Mesodermal cell (in vitro differentiated cells): ENCODE results near the gene CDH24.
"Not testable (repeated sequence)": the region's sequence is repeated elsewhere in the genome, so short reads cannot be mapped to it uniquely, and the experiment has no call there.

Source experiments
- H3K27ac ChIP-seq: 2 replicates; pipeline ENCODE4 v1.7.0; 2013; ENCODE audit warnings: mild to moderate bottlenecking, low read depth, low read length, moderate library complexity; ENCODE audit not compliant: severe bottlenecking
- H3K36me3 ChIP-seq: 2 replicates; pipeline ENCODE4 v1.7.1; 2013; ENCODE audit warnings: mild to moderate bottlenecking, low read length, moderate library complexity; ENCODE audit not compliant: control insufficient read depth, insufficient read depth
- H3K4me1 ChIP-seq: one replicate; pipeline ENCODE4 v1.7.1; 2013; ENCODE audit warnings: mild to moderate bottlenecking, low read length; ENCODE audit not compliant: insufficient read depth, control insufficient read depth, poor library complexity, severe bottlenecking
- H3K4me3 ChIP-seq: 2 replicates; pipeline ENCODE4 v1.7.0; 2013; ENCODE audit warnings: low read length, control low read depth, mild to moderate bottlenecking; ENCODE audit not compliant: insufficient read depth, poor library complexity, severe bottlenecking; ENCODE audit errors: extremely low read depth
- H3K9me3 ChIP-seq: 2 replicates; pipeline ENCODE4 v1.7.1; 2013; ENCODE audit warnings: mild to moderate bottlenecking, low read length, moderate library complexity; ENCODE audit not compliant: control insufficient read depth
- WGBS, 2 experiments: methylation state at CpG; one replicate each; pipeline ENCODE4 v1.1.5; 2013; ENCODE audit warnings: missing lambda C conversion rate in 2 of 2; ENCODE audit not compliant: insufficient coverage in 2 of 2; 5-methylcytosine and 5-hydroxymethylcytosine counted together

CDH24 gene

DNA sequence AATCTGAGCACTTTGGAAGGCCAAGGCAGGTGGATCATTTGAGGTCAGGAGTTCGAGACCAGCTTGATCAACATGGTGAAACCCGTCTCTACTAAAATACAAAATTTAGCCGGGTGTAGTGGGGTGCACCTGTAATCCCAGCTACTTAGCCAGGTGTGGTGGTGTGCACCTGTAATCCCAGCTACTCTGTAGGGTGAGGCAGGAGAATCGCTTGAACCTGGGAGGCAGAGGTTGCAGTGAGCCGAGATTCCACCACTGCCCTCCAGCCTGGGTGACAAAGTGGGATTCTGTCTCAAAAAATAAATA is 43.6 kb downstream of the CDH24 start:
- 100% methylated on average over 1 to 4 of the region's 5 CpGs for WGBS, 2 experiments
- H3K27ac ChIP-seq, result not testable (repeated sequence)

DNA sequence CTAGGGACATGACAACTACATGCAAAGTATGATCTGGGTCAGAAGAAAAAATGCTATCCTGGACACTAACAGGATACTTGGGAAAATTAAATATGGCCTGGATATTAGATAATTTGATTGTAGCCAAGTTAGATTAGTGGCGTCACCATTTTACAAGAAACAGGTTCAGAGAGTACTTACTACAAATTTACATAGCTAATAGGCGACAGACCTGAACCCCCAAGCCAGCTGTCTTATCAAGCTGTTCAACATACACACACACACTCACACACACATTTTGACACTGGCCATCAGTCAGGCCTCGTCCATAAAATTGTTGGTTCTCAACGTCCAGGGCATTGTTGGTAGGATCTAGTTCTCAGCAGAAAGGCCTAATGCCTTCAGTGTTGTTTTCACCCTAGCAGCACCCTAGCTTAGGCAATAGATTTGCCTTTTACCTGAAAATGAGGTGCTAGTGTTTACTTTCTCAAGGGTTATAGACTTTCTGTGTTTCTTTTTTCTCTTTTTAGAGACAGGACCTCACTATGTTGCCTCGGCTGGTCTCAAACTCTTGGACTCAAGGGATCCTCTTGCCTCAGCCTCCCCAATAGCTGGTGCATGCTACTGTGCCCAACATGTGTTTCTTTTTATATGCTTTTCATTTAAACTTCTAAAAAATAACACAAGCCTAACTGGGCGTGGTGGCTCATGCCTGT is 44.1 kb downstream of the CDH24 start:
- H3K4me3 ChIP-seq, result no peak overlapping the region
- WGBS, 2 experiments, result 90 to 97% methylated on average over 3 to 5 of the region's 6 CpGs
- no peaks in the 10 kb centered on the region for H3K9me3 ChIP-seq
- no peak overlapping the region for H3K27ac ChIP-seq
- H3K36me3 ChIP-seq, result no peaks in the 10 kb centered on the region
- peaks cover 6% of the 10 kb centered on the region for H3K4me1 ChIP-seq

More for the DNA sequence above, 43.6 kb downstream of the CDH24 start:
- H3K9me3 ChIP-seq, H3K4me3 ChIP-seq, H3K36me3 ChIP-seq, H3K4me1 ChIP-seq: not testable (repeated sequence)

GRCh38 chr14:23009939-23010726 is 47.2 kb downstream of the CDH24 start, which contains the start of gene C14orf93:
Gene C14orf93 (minus strand): TSS chr14:23010143. CDS start chr14:22999023, 11,120 bp downstream.
- no peaks in the 10 kb centered on the region for H3K9me3 ChIP-seq
- peak within 1 kb of the TSS; percentile 36 for H3K4me3 ChIP-seq
- H3K27ac ChIP-seq, result peak within 1 kb of the TSS; percentile 67
- 16 to 21% methylated on average over 30 to 38 of the region's 40 CpGs for WGBS, 2 experiments
- H3K4me1 ChIP-seq, result peaks cover 6% of the 10 kb centered on the region
- H3K36me3 ChIP-seq, result no peaks in the 10 kb centered on the region

DNA sequence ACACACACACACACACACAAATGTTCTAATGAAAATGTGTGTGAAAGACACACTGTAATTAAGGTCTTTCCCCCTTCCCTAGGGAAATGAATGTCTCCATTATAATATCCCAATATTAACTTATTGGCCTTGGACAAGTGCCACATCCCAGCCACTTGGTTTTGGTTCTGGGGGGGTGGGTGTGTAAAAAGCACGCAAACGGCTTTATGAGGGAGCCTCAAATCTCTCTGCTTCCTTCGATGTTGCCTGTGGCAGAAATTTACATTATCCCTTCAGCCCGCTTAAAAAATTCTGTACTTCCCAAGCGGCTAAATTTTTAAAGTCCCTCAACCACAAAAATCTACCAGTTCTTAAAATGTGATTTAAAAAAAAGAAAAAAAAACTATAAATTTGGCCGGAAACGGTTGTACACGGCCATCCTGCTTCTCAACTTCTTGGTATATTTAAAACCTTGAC is 47.8 kb downstream of the CDH24 start:
- 0% methylated on average over 1 of the region's 8 CpGs; no CpG with 5 or more reads in 1 of the 2 experiments for WGBS, 2 experiments
- H3K27ac ChIP-seq, result peak overlapping the region; percentile 67
- peaks cover 6% of the 10 kb centered on the region for H3K4me1 ChIP-seq
- no peaks in the 10 kb centered on the region for H3K9me3 ChIP-seq
- H3K36me3 ChIP-seq, result no peaks in the 10 kb centered on the region
- H3K4me3 ChIP-seq, result peak overlapping the region; percentile 36

GRCh38 chr14:23008831-23009230 is 48.5 kb downstream of the CDH24 start:
- H3K27ac ChIP-seq, result no peak overlapping the region
- H3K4me3 ChIP-seq, result no peak overlapping the region
- H3K9me3 ChIP-seq, result no peaks in the 10 kb centered on the region
- no peaks in the 10 kb centered on the region for H3K36me3 ChIP-seq
- H3K4me1 ChIP-seq, result peaks cover 6% of the 10 kb centered on the region
- WGBS, 2 experiments, result 93 to 94% methylated on average over 2 to 3 of the region's 3 CpGs

DNA sequence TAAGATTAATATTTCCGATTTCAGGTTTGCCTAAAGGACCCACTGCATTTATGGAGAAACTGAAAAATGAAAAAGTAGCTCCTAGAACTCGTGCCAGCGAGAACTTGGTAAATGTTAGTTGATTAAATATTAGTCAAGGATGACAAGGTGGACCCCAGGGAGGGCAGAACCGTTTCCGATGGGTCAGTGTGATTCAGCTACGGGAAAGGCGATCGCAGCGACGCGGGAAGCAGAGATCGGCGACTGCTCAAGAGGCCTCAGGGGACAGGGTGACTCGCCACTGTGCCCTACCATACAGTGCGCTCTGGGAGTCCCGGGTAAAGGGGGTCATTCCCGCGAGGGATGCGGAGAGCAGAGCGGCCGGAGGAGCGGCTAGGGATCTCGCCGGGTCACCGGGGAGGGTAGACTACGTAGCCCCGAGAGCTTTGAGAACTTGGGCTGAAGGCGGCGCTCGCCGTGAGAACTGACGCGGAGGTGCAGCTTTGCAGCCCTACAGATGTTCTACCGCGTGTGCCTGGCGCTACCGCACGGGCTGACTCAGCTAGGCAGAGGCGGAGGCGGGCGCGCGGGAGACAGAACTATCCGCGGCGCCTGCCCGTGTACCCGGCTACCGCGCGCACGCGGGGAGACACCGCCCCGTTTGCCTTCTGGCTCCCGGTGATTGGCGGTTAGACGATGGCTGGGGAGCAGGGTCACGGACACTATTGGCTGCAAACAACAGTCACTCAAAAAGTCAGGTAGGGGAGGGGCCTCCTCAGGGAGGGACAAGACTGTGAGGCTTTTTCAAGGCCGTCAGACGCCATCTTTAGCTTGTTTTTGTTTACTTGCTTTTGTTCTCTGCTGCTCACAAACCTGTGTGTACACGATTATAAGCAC is 50.5 kb downstream of the CDH24 start:
- no peaks in the 10 kb centered on the region for H3K36me3 ChIP-seq
- peak overlapping the region; percentile 52 for H3K4me3 ChIP-seq
- H3K4me1 ChIP-seq, result peaks cover 6% of the 10 kb centered on the region
- WGBS, 2 experiments, result 0 to 2% methylated on average over 55 to 61 of the region's 62 CpGs
- peak overlapping the region; percentile 93 for H3K27ac ChIP-seq
- no peaks in the 10 kb centered on the region for H3K9me3 ChIP-seq

GRCh38 chr14:23006188-23006534 is 51.2 kb downstream of the CDH24 start:
- Histone ChIP-seq H3K4me1 (peaks cover 6% of the 10 kb centered on the region), H3K27ac (peak overlapping the region; percentile 93), H3K4me3 (peak overlapping the region; percentile 52), H3K36me3 (no peaks in the 10 kb centered on the region), H3K9me3 (no peaks in the 10 kb centered on the region)
- WGBS, 2 experiments, result 65 to 70% methylated on average over 2 of the region's 5 CpGs

DNA sequence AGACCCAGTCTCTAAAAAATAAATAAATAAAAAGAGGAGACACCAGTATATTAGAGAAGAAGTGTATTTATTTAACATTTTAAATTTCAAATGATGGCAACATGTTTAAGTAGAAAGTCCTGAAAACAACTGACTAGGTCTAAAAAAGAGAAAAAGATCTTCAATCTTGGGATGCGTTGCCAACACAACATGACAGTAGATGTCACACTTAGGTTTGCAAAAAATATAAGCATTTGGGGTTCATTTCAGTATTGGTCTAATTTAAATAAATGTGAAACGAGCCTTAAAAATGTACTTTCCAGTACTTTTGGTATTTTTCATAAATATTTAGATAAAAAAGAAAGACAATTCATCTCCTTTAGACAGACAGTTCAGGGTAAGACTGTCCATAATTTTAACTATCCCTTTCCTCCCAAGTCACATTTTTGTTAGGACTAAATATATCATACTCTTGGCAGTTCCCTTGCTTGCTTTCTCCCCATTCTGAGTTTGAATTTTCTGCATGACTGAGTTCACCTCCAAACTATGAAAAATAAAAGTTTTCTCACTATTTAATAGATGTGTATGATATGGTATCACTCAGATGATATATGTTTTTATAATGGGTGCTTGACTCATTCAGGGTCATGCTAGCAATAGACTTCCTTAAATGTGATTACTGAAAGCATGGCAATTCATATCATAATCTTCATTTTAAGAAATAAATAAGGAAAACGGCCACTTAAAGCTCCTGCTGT is 51.7 kb downstream of the CDH24 start:
- no peak overlapping the region for H3K27ac ChIP-seq
- 79 to 92% methylated on average over 2 of the region's 3 CpGs for WGBS, 2 experiments
- H3K4me3 ChIP-seq, result no peak overlapping the region
- H3K4me1 ChIP-seq, result peaks cover 6% of the 10 kb centered on the region
- no peaks in the 10 kb centered on the region for H3K9me3 ChIP-seq
- H3K36me3 ChIP-seq, result no peaks in the 10 kb centered on the region

GRCh38 chr14:23004274-23004673 is 53.0 kb downstream of the CDH24 start:
- not testable (repeated sequence) for H3K27ac ChIP-seq, H3K36me3 ChIP-seq, H3K4me1 ChIP-seq, H3K9me3 ChIP-seq, H3K4me3 ChIP-seq
- 93 to 100% methylated on average over 3 to 4 of the region's 4 CpGs for WGBS, 2 experiments

GRCh38 chr14:23002592-23002991 is 54.7 kb downstream of the CDH24 start:
- H3K9me3 ChIP-seq, result no peaks in the 10 kb centered on the region
- H3K27ac ChIP-seq, result no peak overlapping the region
- WGBS, 2 experiments, result 80% methylated on average over 1 of the region's 3 CpGs; no CpG with 5 or more reads in 1 of the 2 experiments
- no peaks in the 10 kb centered on the region for H3K4me1 ChIP-seq
- no peaks in the 10 kb centered on the region for H3K36me3 ChIP-seq
- no peak overlapping the region for H3K4me3 ChIP-seq
